Activated CD8-positive, alpha-beta memory T cell treated with anti-CD3 and anti-CD28 coated beads, Interleukin-2, amount 10 ng/mL, durations not matched to agents 7 days and 5 days (primary cell): ENCODE data around the gene NANOS2. TPM values are rescaled to one million over a fixed set of nuclear protein-coding genes. Genes with fewer than 3 reads are reported as not detected.

Experiments used
- ATAC-seq: fragments of 150-1000 bp; cut with Tn5 transposase; one replicate; pipeline ENCODE4 v1.10.0; 2021; ENCODE audit warnings: moderate library complexity
- CTCF ChIA-PET: fragments of 350-600 bp; sonication (Branson Sonifier 250); formaldehyde crosslinking; loops from one replicate; lab custom pipeline; 2021; ENCODE audit warnings: antibody characterized with exemption; lab: Charles Lee
- DNase-seq: peaks from one replicate; pipeline ENCODE4 v3.0.0-alpha.2; 2020
- H3K27ac Mint-ChIP-seq: one replicate; pipeline ENCODE4 v1.8.0; 2021; ENCODE audit warnings: mild to moderate bottlenecking, mixed read lengths
- H3K27me3 Mint-ChIP-seq: one replicate; pipeline ENCODE4 v1.8.0; 2021; ENCODE audit warnings: mixed read lengths
- H3K36me3 Mint-ChIP-seq: one replicate; pipeline ENCODE4 v1.8.0; 2021; ENCODE audit warnings: mild to moderate bottlenecking, mixed read lengths
- H3K4me1 Mint-ChIP-seq: one replicate; pipeline ENCODE4 v1.8.0; 2021; ENCODE audit warnings: mixed read lengths
- H3K4me3 Mint-ChIP-seq: one replicate; pipeline ENCODE4 v1.8.0; 2021; ENCODE audit warnings: mild to moderate bottlenecking, moderate library complexity, mixed read lengths
- H3K9me3 Mint-ChIP-seq: one replicate; pipeline ENCODE4 v1.8.0; 2022; ENCODE audit warnings: low read depth, mixed read lengths
- total RNA-seq, 2 experiments: library from RNA; stranded (reverse); gene quantifications; one replicate each; pipeline ENCODE4 v1.2.3, GENCODE V29; 2021

Gene NANOS2
- total RNA-seq, 2 experiments from 2014 or later = 0.18 TPM; not detected in 1

DNA sequence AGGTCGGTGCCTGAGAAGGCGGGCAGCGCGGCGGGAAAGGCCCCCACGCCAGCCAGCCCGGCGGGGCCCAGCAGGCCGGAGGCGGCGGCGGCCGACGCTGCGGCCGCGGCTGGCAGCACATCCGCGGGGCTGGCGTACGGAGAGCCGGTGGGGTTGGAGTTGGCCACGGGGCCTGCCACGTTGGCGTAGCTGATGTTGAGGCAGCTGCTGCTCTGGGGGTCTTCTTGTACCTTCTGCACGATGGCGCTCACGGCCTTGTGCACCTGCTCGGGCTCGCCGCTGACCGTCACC lies 25.9 kb upstream of the NANOS2 start:
- Mint-ChIP-seq H3K9me3 (no peaks in the 10 kb centered on the region), H3K4me3 (no peak overlapping the region), H3K4me1 (peaks cover 16% of the 10 kb centered on the region), H3K36me3 (peaks cover 3% of the 10 kb centered on the region), H3K27ac (no peak overlapping the region), H3K27me3 (peaks cover 44% of the 10 kb centered on the region)
- DNase-seq (no peak), ATAC-seq (no peak)
- CTCF ChIA-PET = no interaction called here

DNA sequence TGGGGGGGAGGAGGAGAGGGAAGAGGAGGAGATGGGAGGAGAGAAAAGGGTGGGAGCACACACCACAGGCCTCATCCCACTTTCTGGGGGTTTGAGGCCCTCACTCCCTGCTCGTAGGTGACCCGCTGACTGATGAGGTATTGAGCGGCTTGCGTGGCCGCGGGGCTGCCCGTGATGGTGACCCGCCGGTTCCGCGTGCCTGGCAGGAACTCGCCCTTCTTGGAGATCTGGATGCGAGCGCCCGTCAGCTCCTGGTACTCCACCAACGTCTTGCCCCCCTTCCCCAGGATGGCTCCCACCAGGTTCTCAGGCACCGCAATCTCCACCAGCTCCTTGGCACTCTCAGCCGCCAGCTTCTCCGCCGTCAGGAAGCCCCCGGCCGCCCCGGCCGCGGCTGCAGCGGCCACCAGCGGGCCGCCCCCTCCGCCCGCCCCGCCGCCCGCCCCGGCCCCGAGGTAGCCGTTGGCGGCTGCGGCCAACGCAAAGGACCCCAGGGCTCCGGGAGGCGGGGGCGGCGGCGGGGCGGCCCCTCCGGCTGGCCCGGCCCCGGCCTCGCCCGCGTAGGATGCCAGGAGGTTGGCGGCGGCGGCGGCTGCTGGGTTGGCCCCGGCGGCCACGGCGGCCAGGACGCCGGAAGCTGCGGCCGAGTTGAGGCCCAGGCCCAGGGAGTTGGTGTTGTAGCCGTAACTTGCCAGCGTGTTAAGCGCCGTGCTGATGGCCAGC lies 25.4 kb upstream of the NANOS2 start:
- DNase-seq (no peak), ATAC-seq (no peak)
- H3K4me3 Mint-ChIP-seq = no peak overlapping the region
- H3K27me3 Mint-ChIP-seq = peaks cover 48% of the 10 kb centered on the region
- no peaks in the 10 kb centered on the region for H3K9me3 Mint-ChIP-seq
- peaks cover 16% of the 10 kb centered on the region for H3K4me1 Mint-ChIP-seq
- CTCF ChIA-PET = interaction anchor here (1.1 kb wide), 1 partner anchor 10 kb away, joined by 4 read pairs; no protein-coding TSS in a partner anchor
- no peak overlapping the region for H3K27ac Mint-ChIP-seq
- peaks cover 3% of the 10 kb centered on the region for H3K36me3 Mint-ChIP-seq

DNA sequence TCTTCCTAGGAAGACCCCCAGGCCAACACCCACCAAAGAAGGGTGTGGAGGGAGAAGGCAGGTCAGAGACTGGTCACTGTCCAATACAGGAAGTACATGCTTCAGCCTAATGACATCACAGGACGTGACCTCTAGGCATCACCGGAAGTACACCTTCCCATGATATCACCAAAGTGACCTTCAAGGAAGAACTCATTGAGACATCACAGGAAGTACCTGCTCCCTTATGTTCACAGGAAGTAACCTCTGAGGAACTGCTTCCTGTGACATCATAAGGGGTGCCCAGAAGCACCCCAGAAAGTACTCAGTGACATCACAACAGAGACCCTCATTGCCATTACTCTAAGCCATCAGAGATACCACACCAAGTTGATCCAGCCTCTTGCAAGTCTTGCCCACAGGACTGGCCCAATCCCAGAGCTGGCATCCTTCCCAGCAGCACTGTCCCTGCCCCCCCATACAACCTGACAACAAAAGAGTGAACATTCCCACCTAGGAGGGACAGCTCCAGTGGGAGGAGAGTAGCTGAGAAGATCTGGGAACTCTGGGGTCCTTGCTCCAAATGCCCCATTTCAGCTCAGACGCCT lies 24.2 kb upstream of the NANOS2 start:
- Mint-ChIP-seq H3K27ac (no peak overlapping the region), H3K36me3 (peaks cover 3% of the 10 kb centered on the region), H3K4me3 (no peak overlapping the region), H3K9me3 (no peaks in the 10 kb centered on the region), H3K4me1 (peaks cover 12% of the 10 kb centered on the region), H3K27me3 (peaks cover 41% of the 10 kb centered on the region)
- DNase-seq = no peak
- no peak for ATAC-seq
- CTCF ChIA-PET = interaction anchor here (1.1 kb wide), 1 partner anchor 8 kb away, joined by 4 read pairs; no protein-coding TSS in a partner anchor

DNA sequence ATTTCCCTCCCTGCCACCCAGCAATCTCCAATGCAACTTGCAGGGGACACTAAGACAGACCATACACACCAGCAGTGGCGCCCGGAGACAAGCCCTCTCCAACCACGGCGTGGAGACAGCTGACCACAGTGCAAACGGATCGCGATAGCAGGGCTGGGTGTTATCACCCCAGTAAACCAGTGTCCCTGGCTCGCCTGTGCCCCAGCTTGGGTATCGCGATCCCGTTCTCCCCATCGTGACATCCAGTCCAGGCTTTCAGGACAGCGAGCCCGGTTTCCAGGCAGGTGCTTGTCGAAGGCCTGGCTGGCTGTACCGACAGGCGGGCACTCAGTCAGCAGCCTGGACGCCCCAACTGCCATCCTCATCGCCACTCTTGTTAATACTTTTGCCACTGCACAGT lies 20.7 kb upstream of the NANOS2 start:
- ATAC-seq (no peak), DNase-seq (no peak)
- H3K27ac Mint-ChIP-seq = no peak overlapping the region
- CTCF ChIA-PET = no interaction called here
- H3K27me3 Mint-ChIP-seq = peaks cover 53% of the 10 kb centered on the region
- H3K9me3 Mint-ChIP-seq = no peaks in the 10 kb centered on the region
- H3K4me1 Mint-ChIP-seq = peaks cover 11% of the 10 kb centered on the region
- no peak overlapping the region for H3K4me3 Mint-ChIP-seq
- peaks cover 3% of the 10 kb centered on the region for H3K36me3 Mint-ChIP-seq

DNA sequence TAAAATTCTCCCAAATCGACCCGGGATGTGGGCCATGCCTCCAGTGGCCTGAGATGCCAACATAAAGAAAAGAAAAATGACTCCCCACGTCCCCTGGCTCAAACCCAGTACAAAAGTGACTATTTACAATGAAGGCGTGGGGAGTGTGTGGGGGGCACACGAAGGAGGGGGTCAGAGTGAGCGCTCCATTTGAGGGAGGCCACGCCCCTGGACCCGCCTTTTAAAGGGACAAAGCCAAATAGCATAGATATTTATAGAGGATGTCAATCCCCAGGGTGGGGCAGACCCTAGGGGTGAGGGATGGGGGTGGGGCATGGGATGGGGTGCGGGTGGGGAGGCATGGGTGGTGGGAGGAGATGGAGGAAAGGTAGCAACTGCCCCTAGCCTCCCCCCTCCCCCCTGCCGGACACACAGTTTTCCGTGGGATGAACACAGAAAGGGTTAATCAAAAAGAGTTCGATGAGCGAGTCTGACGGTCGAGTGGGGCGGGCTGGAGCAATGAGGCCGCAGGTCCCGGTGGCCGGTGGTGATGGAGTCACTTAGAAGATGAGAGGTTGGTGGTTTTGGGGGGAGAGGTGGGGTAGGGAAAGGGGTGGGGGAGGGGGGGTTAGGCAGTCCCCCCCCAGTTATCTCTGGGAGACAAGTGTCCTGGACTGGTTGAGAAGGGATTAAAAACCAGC lies 20.1 kb upstream of the NANOS2 start:
- H3K4me1 Mint-ChIP-seq = peaks cover 9% of the 10 kb centered on the region
- no peaks in the 10 kb centered on the region for H3K9me3 Mint-ChIP-seq
- peaks cover 56% of the 10 kb centered on the region for H3K27me3 Mint-ChIP-seq
- no peak overlapping the region for H3K27ac Mint-ChIP-seq
- no peak for DNase-seq
- H3K36me3 Mint-ChIP-seq = peaks cover 3% of the 10 kb centered on the region
- ATAC-seq = no peak
- no peak overlapping the region for H3K4me3 Mint-ChIP-seq
- CTCF ChIA-PET = no interaction called here

DNA sequence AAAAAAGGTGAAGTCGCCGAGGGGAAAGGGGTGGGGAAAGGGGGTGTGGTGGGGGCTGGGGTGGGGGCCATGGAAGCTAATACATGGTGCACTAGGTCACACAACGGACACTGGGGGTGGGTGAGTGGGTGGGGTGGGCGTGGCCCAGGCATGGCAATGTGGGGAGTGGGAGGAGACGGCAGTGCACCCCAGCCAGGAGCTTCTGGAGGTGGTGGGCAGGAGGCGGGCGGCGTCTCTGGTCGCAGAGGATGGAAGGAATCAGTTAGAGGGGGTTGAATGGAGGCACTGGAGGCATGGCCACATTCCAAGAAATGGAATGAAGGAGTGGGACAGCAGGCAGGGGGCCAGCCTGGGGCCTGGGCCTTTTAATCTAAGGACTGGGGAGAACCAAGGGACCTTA lies 19.2 kb upstream of the NANOS2 start:
- no peak for DNase-seq
- Mint-ChIP-seq H3K4me3 (no peak overlapping the region), H3K27ac (no peak overlapping the region), H3K27me3 (peaks cover 60% of the 10 kb centered on the region), H3K36me3 (peaks cover under 1% of the 10 kb centered on the region), H3K9me3 (no peaks in the 10 kb centered on the region), H3K4me1 (peaks cover 7% of the 10 kb centered on the region)
- CTCF ChIA-PET = interaction anchor here (1.0 kb wide), 1 partner anchor 94 kb away, joined by 3 read pairs; no protein-coding TSS in a partner anchor
- ATAC-seq = no peak

DNA sequence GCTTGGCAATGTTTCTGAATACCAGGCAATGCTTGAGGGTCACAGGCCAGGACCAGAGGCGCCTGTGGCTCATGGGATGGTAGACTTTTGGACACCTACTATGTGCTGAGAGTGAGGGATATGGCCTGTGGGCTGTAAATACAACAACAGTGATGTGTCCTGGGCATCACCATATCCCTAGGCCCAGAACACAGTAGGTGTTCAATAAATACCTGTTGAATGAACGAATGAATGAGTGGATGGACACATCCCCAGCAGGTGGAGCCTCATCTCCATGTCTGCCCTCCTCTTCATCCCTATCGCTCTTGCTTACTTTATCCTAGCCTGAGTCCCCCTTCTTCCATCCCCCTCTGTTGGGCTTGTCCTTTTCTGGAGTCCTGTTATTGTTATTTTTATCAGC lies 16.5 kb upstream of the NANOS2 start:
- Mint-ChIP-seq H3K27ac (no peak overlapping the region), H3K27me3 (peaks cover 50% of the 10 kb centered on the region), H3K4me1 (peaks cover 15% of the 10 kb centered on the region), H3K9me3 (no peaks in the 10 kb centered on the region), H3K36me3 (no peaks in the 10 kb centered on the region), H3K4me3 (no peak overlapping the region)
- CTCF ChIA-PET = interaction anchor here (1.1 to 1.3 kb wide), 2 partner anchors 8 to 46 kb away, joined by 3 to 4 read pairs; partner anchors contain the start of gene IRF2BP1
- DNase-seq (no peak), ATAC-seq (no peak)

DNA sequence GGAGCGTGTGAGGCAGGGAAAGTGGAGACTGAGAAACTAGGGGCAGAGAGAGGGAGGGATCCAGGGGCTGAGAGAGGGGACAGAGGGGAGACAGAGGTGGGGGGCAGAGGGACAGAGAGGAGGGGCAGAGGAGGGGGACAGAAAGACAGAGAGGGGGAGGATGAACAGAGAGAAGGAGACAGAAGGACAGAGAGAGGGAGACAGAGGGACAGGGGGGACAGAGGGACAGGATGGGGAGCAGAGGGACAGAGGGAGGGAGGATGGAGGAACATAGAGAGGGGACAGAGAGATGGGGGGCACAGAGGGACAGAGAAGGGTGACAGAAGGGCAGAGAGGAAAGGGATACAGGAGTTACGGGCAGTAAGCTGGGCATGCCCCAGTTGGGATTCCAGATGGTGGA lies 14.7 kb upstream of the NANOS2 start:
- ATAC-seq (no peak), DNase-seq (no peak)
- Mint-ChIP-seq H3K9me3 (no peaks in the 10 kb centered on the region), H3K36me3 (no peaks in the 10 kb centered on the region), H3K27ac (no peak overlapping the region), H3K4me3 (no peak overlapping the region), H3K4me1 (peaks cover 15% of the 10 kb centered on the region), H3K27me3 (peaks cover 39% of the 10 kb centered on the region)
- CTCF ChIA-PET = no interaction called here

DNA sequence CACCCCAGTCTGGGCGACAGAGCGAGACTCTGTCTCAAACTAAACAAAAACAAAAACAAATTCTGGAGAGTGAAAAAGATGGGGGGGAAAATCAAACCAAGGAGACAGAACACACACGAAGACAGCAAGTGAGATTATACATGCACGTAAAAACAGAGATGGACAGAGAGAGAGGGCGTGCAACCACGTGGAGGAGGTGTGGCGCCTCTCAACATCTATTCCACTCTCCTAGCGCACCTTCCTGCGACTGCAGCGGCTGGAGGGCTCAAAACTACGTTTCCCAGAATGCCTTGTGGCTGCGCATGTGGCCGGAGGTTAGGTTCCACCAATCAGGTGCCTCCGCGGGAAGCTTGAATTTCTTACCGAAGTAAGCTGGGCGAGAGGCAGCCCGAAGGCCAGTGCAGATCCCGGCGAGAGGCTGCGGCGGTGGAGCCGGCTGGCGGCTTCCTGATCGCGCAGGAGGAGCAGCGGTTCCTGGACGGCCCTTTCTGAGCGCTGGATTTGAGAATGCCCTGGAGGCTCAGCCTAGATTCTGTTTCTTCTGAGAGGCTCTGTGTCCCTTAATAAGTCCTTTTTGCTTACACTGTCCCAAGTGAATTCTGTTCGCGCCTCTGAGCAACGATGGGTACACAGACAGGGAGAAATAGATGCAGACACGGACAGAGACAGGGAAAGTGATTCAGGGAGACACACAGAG lies 13.1 kb upstream of the NANOS2 start:
- H3K36me3 Mint-ChIP-seq = no peaks in the 10 kb centered on the region
- H3K27ac Mint-ChIP-seq = peak overlapping the region; percentile 47
- CTCF ChIA-PET = interaction anchor here (0.6 to 2.0 kb wide), 5 partner anchors 10 to 111 kb away, joined by 3 to 6 read pairs (median 4); no protein-coding TSS in a partner anchor
- ATAC-seq = peak; percentile 99
- H3K4me1 Mint-ChIP-seq = peaks cover 15% of the 10 kb centered on the region
- H3K27me3 Mint-ChIP-seq = peaks cover 37% of the 10 kb centered on the region
- H3K9me3 Mint-ChIP-seq = no peaks in the 10 kb centered on the region
- DNase-seq = peak; percentile 96
- H3K4me3 Mint-ChIP-seq = peak overlapping the region; percentile 57

DNA sequence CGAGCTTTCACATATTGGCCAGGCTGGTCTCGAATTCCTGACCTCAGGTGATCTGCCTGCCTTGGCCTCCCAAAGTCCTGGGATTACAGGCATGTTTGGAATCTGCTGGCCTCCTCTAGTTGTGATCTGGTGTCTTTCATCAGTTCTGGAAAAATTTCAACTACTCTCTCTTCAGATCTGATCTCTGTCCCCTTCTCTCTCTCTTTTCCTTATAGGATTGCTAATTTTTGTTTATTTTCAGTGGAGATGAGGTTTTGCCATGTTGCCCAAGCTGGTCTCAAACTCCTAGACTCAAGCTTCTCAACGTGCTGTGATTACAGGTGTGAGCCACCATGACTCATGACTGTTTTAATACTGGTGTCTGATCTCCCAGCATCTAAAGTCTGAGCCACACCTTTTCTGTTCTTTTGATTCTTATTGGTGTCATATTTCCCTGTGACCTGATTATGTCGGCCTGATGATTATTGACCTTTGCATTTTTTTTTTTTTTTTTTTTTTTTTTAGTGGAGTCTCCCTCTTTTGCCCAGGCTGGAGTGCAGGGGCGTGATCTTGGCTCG lies 10.4 kb upstream of the NANOS2 start:
- ATAC-seq (no peak), DNase-seq (no peak)
- Mint-ChIP-seq H3K9me3 (no peaks in the 10 kb centered on the region), H3K4me1 (peaks cover 28% of the 10 kb centered on the region), H3K27ac (no peak overlapping the region), H3K4me3 (no peak overlapping the region), H3K27me3 (peaks cover 13% of the 10 kb centered on the region), H3K36me3 (no peaks in the 10 kb centered on the region)
- CTCF ChIA-PET = interaction anchor here (0.7 kb wide), 1 partner anchor 24 kb away, joined by 4 read pairs; no protein-coding TSS in a partner anchor

DNA sequence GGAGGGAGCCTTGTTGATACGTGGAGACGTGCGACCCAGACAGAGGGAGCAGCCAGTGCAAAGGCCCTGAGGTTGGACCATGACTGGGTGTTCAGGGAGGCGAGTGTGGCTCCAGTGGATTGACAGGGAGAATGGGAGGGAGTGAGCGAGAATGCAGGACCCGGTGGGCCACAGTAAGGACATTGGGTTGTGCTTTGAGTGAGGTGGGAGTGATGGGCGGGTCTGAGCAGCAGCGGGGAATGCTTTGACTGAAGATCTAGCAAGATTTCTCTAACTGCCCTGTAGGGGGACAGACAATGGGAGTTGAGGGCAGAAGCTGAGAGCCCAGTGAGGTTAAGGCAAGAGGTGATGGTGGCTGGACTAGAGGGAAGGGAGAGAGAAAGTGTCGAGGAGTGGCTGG lies 7.7 kb upstream of the NANOS2 start:
- ATAC-seq (no peak), DNase-seq (no peak)
- H3K36me3 Mint-ChIP-seq = no peaks in the 10 kb centered on the region
- peak overlapping the region; percentile 2 for H3K27ac Mint-ChIP-seq
- peaks cover 2% of the 10 kb centered on the region for H3K27me3 Mint-ChIP-seq
- peaks cover 42% of the 10 kb centered on the region for H3K4me1 Mint-ChIP-seq
- H3K9me3 Mint-ChIP-seq = no peaks in the 10 kb centered on the region
- CTCF ChIA-PET = no interaction called here
- H3K4me3 Mint-ChIP-seq = no peak overlapping the region

DNA sequence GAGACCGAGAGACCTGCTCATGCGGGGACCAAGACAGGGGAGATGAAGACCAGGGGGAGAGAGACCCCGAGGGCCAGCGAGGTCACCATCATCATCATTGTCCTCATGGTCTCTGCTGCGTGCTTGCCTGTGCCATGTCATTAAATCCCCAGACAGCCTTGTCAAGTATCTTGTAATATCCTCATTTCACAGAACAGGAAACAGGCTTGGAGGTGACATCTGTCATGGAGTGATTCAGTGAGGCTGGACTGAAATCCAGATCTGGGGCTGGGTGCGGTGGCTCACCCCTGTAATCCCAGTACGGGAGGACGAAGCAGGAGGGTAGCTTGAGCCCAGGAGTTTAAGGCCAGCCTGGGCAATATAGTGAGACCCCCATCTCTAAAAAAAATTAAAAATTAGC lies 5.9 kb upstream of the NANOS2 start:
- no peak overlapping the region for H3K4me3 Mint-ChIP-seq
- CTCF ChIA-PET = interaction anchor here (1.0 to 2.1 kb wide), 4 partner anchors 18 to 108 kb away, joined by 3 to 7 read pairs (median 4); partner anchors contain the start of gene MYPOP
- no peaks in the 10 kb centered on the region for H3K36me3 Mint-ChIP-seq
- ATAC-seq (no peak), DNase-seq (no peak)
- H3K27me3 Mint-ChIP-seq = peaks cover 7% of the 10 kb centered on the region
- no peaks in the 10 kb centered on the region for H3K9me3 Mint-ChIP-seq
- H3K27ac Mint-ChIP-seq = peak overlapping the region; percentile 54
- H3K4me1 Mint-ChIP-seq = peaks cover 49% of the 10 kb centered on the region

DNA sequence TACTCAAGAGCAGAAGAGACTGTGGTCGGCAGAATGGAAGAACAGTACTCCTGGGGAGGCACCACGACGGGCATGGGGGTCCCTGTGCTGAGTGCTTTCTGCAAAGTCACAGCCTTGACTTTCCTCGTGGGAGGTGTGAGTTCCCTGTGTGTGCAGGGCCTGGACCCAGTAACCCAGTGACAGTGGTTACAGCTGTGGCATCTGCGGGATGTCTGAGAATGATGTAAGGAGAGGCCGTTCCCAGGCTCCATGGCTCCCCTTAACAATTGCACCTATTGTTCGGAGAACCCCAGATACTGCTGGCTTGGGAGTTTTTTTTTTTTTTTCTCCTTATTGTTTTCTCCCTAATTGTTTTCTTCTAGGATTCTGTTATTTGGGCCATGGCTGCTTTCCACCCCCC lies 5.1 kb upstream of the NANOS2 start:
- ATAC-seq = no peak
- H3K9me3 Mint-ChIP-seq = no peaks in the 10 kb centered on the region
- H3K4me3 Mint-ChIP-seq = no peak overlapping the region
- CTCF ChIA-PET = interaction anchor here (0.8 to 2.1 kb wide), 7 partner anchors 17 to 109 kb away, joined by 3 to 7 read pairs (median 3); partner anchors contain the start of gene MYPOP
- peak overlapping the region; percentile 28 for H3K27ac Mint-ChIP-seq
- H3K4me1 Mint-ChIP-seq = peaks cover 49% of the 10 kb centered on the region
- peak; percentile 50 for DNase-seq
- peaks cover 9% of the 10 kb centered on the region for H3K27me3 Mint-ChIP-seq
- no peaks in the 10 kb centered on the region for H3K36me3 Mint-ChIP-seq
